Breast epithelium (tissue), 4 donors: ENCODE results near the gene TGFA. TPM values are rescaled to one million over a fixed set of nuclear protein-coding genes. Genes with fewer than 3 reads are reported as not detected.

Experiments used
- DNase-seq, 2 donors: peaks; one replicate each; pipeline ENCODE4 v3.0.0-alpha.2; 2019; ENCODE audit warnings: low spot score in 2 of 2
- H3K27ac ChIP-seq, 2 donors: fragments of 200-600 bp; sonication (generic) in 1 of 2; one replicate each; pipeline ENCODE4 v1.5.1; 2016 to 2019; ENCODE audit warnings: mild to moderate bottlenecking in 1 of 2
- H3K27me3 ChIP-seq, 2 donors: fragments of 200-600 bp; sonication (generic) in 1 of 2; one replicate each; pipeline versions ENCODE4 v1.5.1 to v1.6.0; 2017 to 2019; ENCODE audit warnings: control low read depth in 1 of 2, mild to moderate bottlenecking in 1 of 2
- H3K36me3 ChIP-seq: fragments of 200-600 bp; one replicate; pipeline ENCODE4 v1.5.1; 2019
- H3K4me1 ChIP-seq, 2 donors: fragments of 200-600 bp; sonication (generic); one replicate each; pipeline ENCODE4 v1.5.1; 2016 to 2019; ENCODE audit warnings: control low read depth in 1 of 2
- H3K4me3 ChIP-seq, 3 donors: fragments of 200-600 bp; sonication (generic); 1 replicate in 2 of 3; 2 replicates in 1 of 3; pipeline ENCODE4 v1.5.1; 2016 to 2019; ENCODE audit warnings: mild to moderate bottlenecking in 3 of 3, moderate library complexity in 2 of 3
- H3K9me3 ChIP-seq, 2 donors: fragments of 200-600 bp; sonication (generic) in 1 of 2; one replicate each; pipeline ENCODE4 v1.5.1; 2016 to 2019; ENCODE audit warnings: control low read depth in 1 of 2
- POLR2A ChIP-seq: fragments of 450-650 bp; IDR thresholded peaks from one replicate; pipeline ENCODE4 v1.6.1; 2016; ENCODE audit warnings: antibody characterized with exemption, mild to moderate bottlenecking, moderate library complexity
- POLR2AphosphoS5 ChIP-seq, 3 donors: sonication (generic); formaldehyde crosslinking; IDR thresholded peaks; one replicate each; pipeline ENCODE4 v1.6.1; 2017; ENCODE audit warnings: antibody characterized with exemption in 3 of 3
- intact Hi-C: fragments of 100-400 bp; cut with DNase I; formaldehyde crosslinking; loops from one replicate; pipeline ENCODE4 v1.15.1; 2023; ENCODE audit warnings: low total_unique reads
- total RNA-seq, 3 donors: library from RNA; depleted of rRNA; stranded (reverse); fragments of >200 nt; gene quantifications; one replicate each; pipeline ENCODE4 v1.1.0, GENCODE V29; 2016
- TF ChIP-seq, protein P1 (sequence below), 3 donors: fragments of 450-650 bp; IDR thresholded peaks; one replicate each; pipeline ENCODE4 v1.5.1; 2016 to 2017; ENCODE audit warnings: antibody characterized with exemption in 3 of 3, mild to moderate bottlenecking in 3 of 3, moderate library complexity in 3 of 3

TGFA gene
- total RNA-seq, 3 donors from 2014 or later, result 1.1 to 16.1 (median 4.9) TPM

DNA sequence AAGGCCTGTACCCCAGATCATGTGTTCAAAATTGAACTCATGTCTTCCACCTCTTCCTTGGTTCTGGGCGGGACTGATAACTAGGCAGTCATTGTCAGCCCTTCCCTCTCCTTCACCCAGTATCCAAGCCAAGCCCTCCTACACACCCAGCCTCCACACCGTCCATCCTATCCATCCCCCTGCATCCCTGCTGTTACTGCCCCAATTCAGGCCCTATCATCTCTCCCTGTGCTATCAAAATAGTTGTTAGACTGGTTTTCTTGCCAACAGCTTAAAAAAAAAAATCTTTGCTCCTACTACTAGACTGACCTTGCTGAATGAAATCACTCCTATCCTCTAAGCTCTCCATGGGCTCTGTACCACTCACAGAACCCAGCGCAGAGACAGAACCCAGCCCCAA, 32.8 kb downstream of the TGFA start:
- intact Hi-C loops, result no loop called here

DNA sequence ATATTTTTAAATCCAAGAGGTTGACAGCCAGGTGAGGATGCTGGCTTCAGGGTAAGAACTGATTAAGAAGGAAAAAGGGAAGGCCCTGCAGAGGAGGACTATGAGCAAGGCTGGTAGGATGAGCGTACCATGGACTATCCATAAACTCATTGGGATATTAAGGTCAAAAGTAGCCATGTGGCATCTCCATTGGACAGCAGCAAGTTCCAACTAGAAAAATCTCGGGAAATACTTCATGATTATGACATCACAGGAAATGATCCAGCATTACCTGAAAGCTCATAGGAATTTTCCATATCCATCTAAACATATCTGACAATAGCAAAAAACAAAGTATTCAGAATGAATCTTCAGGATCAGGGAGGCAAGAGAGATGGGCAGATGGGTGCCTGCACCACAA, 34.2 kb downstream of the TGFA start:
- intact Hi-C loops, result no loop called here
- no peaks in the 10 kb centered on the region for H3K27me3 ChIP-seq
- no peak overlapping the region for H3K4me3 ChIP-seq
- peaks cover 0 to under 1% of the 10 kb centered on the region in 2 donors for H3K4me1 ChIP-seq
- H3K36me3 ChIP-seq, result no peaks in the 10 kb centered on the region
- no peaks in the 10 kb centered on the region for H3K9me3 ChIP-seq
- H3K27ac ChIP-seq, result no peak overlapping the region
- TF ChIP-seq, protein P1, sequence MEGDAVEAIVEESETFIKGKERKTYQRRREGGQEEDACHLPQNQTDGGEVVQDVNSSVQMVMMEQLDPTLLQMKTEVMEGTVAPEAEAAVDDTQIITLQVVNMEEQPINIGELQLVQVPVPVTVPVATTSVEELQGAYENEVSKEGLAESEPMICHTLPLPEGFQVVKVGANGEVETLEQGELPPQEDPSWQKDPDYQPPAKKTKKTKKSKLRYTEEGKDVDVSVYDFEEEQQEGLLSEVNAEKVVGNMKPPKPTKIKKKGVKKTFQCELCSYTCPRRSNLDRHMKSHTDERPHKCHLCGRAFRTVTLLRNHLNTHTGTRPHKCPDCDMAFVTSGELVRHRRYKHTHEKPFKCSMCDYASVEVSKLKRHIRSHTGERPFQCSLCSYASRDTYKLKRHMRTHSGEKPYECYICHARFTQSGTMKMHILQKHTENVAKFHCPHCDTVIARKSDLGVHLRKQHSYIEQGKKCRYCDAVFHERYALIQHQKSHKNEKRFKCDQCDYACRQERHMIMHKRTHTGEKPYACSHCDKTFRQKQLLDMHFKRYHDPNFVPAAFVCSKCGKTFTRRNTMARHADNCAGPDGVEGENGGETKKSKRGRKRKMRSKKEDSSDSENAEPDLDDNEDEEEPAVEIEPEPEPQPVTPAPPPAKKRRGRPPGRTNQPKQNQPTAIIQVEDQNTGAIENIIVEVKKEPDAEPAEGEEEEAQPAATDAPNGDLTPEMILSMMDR (IDR thresholded peaks at IDR 0.05), result no peak
- TF ChIP-seq POLR2AphosphoS5 (IDR thresholded peaks at IDR 0.05) (no peak), POLR2A (no peak)
- no peak for DNase-seq

More for the DNA sequence above, 32.8 kb downstream of the TGFA start:
- no peak overlapping the region for H3K27ac ChIP-seq
- H3K4me1 ChIP-seq, result peaks cover 0 to 11% of the 10 kb centered on the region in 2 donors
- TF ChIP-seq, protein P1 (IDR thresholded peaks at IDR 0.05), result no peak
- TF ChIP-seq POLR2AphosphoS5 (IDR thresholded peaks at IDR 0.05) (no peak), POLR2A (no peak)
- no peak overlapping the region for H3K4me3 ChIP-seq
- DNase-seq, result no peak
- H3K36me3 ChIP-seq, result no peaks in the 10 kb centered on the region
- H3K27me3 ChIP-seq, result no peaks in the 10 kb centered on the region
- H3K9me3 ChIP-seq, result no peaks in the 10 kb centered on the region

DNA sequence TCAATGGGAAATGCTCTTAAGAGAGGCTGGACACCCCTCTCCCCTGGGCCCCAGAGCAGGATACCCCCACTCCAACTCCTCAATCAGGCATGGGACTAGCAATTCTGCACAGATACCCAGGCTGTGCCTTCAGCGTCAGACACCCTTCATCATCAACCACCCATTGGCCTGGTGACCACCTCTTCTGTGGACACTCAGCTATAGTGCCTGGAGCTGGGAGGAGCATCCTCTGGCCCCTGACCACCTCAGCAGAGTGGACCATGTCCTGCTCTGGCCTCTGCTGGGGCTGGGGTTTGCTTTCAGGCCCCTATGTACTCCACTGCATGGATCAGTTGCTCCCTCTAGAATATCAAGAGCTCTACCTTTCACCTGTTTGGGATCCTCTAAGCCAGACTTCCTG, 35.1 kb downstream of the TGFA start:
- Histone ChIP-seq H3K4me3 (no peak overlapping the region), H3K36me3 (no peaks in the 10 kb centered on the region), H3K27me3 (no peaks in the 10 kb centered on the region), H3K9me3 (no peaks in the 10 kb centered on the region), H3K4me1 (no peaks in the 10 kb centered on the region), H3K27ac (no peak overlapping the region)
- intact Hi-C loops, result no loop called here
- TF ChIP-seq, protein P1 (IDR thresholded peaks at IDR 0.05), result no peak
- TF ChIP-seq POLR2AphosphoS5 (IDR thresholded peaks at IDR 0.05), result no peak
- TF ChIP-seq POLR2A, result no peak
- DNase-seq, result no peak

DNA sequence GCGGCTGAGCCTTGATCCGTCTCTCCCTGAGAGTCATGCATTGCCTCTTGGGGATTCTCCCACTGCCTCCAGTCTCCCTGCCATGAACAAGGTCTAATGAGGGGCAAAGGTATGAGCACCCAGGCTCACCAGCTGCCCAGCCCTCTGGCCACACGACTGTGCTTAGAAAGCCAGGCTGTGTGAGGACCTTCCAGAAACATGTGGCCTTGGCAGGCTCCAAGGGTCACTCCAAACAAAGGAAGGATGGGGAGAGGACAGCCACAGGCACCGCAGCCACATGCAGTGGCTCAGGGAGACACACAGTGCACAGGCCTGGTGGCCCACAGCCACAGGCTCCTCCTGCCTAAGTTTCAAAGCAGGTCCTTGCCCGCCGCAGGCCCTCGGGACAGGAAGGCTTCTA, 35.8 kb downstream of the TGFA start:
- H3K4me1 ChIP-seq, result no peaks in the 10 kb centered on the region
- intact Hi-C loops, result no loop called here
- no peaks in the 10 kb centered on the region for H3K27me3 ChIP-seq
- DNase-seq, result no peak
- H3K27ac ChIP-seq, result no peak overlapping the region
- TF ChIP-seq, protein P1 (IDR thresholded peaks at IDR 0.05), result no peak
- TF ChIP-seq POLR2A, result no peak
- no peak for TF ChIP-seq POLR2AphosphoS5 (IDR thresholded peaks at IDR 0.05)
- H3K4me3 ChIP-seq, result no peak overlapping the region
- H3K9me3 ChIP-seq, result no peaks in the 10 kb centered on the region
- H3K36me3 ChIP-seq, result no peaks in the 10 kb centered on the region

DNA sequence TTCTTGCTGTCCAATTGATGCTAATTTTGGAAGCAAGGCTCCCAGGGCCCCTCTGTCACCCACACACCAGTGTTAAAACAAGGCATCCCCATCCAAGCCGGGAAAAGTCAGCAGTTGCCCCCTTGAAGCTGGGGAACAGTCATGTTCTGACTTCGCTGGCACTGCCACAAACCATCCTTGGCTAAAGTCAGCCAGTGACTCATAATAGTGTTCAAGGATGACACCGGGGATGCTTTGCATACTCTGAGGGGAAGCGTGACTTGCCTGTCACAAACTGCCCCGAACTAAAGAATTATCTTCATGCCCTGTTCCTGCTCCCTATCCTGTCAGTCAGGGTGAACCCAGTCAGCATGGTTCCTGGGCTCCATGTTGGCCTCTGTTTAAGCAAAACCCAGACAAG, 37.0 kb downstream of the TGFA start:
- Histone ChIP-seq H3K27me3 (no peaks in the 10 kb centered on the region), H3K27ac (peak overlapping the region in 1 of 2 donors; percentile 8), H3K4me1 (no peaks in the 10 kb centered on the region), H3K4me3 (no peak overlapping the region), H3K36me3 (no peaks in the 10 kb centered on the region), H3K9me3 (no peaks in the 10 kb centered on the region)
- TF ChIP-seq, protein P1 (IDR thresholded peaks at IDR 0.05), result no peak
- TF ChIP-seq POLR2AphosphoS5 (IDR thresholded peaks at IDR 0.05) (no peak), POLR2A (no peak)
- intact Hi-C loops, result no loop called here
- DNase-seq, result peak in 1 of 2 donors; percentile 41
